Femur (tissue), 1 donor: ENCODE data around the gene PSMA5.
"Not testable (repeated sequence)": the region's sequence is repeated elsewhere in the genome, so short reads cannot be mapped to it uniquely, and the experiment has no call there.

Experiments used
- DNase-seq: peaks from one replicate; pipeline ENCODE4 v3.0.0-alpha.2; 2017

Gene PSMA5

DNA sequence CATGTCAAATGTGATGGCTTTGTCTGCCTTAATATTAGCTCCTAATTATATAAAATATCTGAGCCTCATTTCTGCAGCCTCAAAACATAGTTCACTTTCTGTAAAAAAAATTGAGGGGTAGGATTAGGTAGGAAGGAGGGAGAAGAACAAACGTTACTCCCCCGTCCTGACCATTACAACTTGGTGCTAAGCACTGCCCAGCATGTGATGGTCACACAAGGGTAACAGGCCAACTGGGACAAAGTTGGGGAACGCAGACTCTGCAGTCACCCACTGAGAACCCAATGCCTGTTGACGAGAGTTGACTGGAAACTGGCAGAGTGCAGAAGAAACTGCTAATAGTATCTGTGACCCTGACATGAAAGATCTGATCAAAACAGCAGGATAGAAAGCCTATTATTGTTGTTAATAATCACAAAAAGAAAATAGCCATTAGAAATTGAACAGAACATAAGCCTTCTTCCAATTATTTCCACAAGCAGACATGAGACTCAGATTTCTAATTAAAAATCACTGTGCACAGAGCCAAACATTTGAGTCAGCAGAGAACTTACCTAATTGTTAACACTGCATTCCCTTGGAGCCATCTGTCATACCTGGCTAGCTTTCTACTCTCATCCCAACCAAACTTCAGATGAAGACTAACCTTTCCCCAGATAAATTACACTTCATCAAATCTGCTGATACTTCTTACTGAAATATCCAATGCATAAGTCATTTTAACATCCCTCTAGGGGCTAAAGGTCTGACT, 34.0 kb downstream of the PSMA5 start:
- DNase-seq: no peak

DNA sequence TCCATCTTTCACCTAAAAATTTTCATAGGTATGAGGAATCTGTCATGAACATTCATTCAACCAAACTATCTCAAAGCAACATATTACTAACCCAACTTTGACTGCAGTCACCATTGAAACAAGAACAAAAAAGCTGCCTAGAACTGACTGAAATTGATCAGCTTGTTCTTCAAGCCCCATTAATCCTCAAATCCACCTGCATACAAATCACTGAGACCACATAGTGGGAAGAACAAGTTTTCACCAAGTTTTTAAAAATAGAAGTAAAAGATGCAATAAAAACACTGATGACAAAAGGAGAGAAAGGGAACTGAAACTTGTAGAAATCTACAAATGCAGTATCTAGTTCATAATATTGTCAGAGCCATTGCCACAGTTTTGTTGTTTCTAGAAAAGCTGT, 34.6 kb downstream of the PSMA5 start:
- no peak for DNase-seq

DNA sequence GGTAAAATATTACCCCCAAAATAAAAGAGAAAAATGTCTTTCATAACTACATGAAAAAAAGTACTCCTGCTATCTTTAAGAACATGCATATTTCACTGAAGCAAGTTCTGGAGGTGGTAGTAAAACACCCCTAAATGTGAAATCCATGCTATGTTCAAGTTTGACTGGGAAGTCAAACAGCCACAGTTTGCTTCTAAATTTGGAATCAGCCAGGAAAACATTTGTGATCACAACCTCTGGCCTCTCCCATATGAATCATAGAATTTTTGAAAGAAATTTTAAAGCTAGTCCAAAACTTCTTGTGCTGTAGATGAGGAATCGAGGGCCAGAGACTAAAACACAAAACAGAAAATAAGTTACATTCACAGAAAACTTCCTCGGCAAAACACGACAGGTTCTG, 35.1 kb downstream of the PSMA5 start:
- no peak for DNase-seq

DNA sequence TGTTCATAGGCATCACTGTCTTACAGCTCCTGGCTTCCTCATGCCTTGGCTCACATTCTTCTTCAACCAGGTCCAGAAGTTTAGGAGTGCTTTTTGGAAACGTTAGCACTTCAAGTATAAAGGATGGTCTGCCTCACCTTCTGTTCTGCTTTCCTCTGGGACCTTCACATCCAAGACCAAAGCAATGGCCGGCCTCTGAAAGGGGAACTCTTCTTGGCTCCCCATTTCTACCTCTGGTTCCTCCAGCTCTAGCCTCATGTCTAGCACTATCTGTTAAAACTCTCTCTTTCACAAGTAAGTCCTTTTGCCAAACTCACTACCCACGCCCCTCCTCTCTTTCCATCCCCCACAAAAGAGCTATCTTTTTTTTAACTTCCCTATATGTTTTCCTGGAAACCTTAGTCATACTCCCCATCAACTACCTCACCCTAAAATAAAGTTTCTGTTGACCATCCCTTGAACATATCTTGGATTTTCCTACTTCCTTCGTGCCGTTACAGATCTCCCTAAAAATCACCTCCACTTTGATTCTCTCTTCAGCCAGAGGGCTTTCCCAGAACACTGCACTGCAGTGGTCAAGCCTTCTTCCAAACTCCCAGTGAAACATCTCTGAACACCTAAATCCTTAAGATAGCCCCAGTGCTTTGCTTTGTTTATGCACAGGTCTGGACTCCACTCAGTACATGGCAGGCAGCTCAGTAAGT, 36.5 kb downstream of the PSMA5 start:
- DNase-seq: no peak

DNA sequence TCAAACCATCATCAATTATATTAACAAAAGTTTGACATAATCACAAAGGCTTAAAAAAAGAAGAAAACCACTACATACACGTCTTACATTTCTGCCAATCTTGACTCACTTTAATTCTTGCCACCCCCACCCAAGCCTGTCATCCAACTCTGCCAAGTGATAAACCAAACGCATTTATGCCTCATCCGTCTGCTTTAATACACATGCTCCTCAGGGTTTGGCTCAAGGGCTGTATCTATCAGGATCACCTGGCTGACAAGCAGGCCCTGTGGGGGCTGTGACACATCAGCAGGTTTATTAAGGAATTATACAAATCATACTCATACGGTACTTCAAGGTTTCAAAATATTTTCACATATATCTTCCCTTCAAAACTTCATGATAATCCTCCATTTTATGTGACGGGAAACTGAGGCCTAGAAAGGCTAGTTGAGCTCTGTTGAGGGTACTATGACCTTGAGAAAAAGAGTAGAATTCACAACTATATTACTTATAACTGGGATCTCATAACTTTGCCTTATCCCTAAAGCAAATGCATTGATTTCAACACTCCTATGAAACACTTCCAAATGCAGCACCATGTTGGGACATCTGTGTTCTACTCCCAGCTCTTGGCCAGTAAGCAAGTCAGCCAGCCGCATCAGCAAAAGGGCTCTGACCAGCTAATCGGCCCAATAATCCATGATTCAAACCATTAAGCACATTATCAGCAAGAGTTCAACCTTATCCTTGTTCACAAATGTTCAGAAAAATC, 37.2 kb downstream of the PSMA5 start:
- DNase-seq: no peak

DNA sequence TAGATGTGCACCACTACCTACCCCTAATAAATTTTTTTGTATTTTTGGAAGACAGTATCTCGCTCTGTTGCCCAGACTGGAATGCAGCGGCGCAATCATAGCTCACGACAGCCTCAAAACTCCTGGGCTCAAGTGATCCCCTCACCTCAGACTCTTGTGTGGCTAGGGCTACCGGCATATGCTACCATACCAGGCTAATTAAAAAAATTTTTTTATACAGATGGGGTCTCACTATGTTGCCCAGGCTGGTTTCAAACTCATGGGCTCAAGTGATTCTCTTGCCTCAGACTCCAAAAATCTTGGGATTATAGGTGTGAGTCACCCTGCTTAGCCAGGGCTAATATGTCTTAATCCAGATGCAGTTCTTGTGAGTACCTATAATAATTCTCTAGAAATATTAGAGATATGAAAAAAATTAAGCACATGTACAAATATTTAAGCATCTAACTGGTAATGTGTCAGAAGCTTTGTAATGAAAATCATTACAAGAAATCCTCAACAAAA, 38.0 kb downstream of the PSMA5 start:
- DNase-seq: no peak

DNA sequence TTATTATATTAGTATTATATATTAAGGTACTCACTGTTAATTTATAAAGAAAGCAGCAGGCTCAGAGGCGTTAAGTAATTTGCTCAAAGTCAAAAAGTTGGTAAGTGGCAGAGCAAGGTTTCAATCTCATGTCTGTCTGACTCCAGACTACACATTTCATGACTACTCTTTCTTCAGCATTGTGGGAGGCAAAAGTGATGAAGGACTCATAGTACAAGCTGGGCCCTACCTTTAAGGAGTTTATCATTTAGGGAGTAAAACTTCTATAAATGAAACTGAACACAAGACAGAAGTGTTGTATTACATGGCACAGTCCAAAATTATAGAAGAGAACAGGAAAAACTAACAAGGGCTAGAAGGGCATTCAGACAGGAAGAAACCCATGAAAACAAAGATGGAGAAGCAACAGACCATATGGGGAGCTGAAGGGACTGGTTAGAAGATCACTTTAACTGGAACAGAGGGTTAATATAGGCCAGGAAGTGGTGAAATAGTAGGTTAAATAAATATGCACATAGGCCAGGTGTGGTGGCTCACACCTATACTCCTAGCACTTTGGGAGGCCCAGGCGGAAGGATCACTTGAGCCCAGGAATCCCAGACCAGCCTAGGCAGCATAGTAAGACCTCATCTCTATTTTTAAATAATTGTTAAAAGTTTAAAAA, 40.1 kb downstream of the PSMA5 start:
- DNase-seq: no peak

DNA sequence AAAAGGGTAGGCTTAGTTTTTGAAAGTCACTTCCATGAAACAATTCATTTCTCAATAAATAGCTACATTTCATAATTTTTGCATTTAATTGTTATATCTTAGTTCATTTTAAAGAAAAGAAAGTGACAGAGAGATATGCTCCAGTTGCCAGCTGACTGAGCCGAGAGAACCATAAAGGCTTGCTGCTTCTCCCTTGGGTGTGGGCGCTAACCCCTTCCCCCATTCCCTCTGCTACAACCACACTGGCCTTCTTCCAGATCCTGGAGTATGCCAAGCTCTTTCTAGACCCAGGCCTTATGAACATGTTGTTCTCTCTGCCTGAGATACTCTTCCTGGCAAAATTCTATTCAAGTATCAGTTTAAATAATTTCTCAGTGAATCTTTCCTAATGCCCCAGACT, 40.8 kb downstream of the PSMA5 start:
- DNase-seq: no peak

DNA sequence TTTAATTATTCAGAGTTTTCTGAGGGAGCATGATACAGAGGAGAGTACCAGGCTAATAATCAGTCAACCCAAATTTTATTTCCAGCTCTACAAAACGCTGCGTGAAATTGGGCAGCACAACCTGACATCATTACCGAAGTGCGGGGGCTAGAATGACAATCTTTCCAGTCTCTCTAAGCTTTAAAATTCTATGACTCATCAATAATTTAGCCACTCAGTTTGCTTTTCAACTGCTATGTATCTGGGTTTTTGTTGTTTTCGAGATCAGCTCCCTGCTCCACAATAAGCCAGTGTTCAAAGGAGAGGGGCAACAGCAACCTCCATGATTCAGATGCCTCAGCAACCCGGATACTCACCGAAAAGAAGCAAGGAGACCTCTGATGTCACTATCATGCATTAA, 42.4 kb downstream of the PSMA5 start:
- no peak for DNase-seq

DNA sequence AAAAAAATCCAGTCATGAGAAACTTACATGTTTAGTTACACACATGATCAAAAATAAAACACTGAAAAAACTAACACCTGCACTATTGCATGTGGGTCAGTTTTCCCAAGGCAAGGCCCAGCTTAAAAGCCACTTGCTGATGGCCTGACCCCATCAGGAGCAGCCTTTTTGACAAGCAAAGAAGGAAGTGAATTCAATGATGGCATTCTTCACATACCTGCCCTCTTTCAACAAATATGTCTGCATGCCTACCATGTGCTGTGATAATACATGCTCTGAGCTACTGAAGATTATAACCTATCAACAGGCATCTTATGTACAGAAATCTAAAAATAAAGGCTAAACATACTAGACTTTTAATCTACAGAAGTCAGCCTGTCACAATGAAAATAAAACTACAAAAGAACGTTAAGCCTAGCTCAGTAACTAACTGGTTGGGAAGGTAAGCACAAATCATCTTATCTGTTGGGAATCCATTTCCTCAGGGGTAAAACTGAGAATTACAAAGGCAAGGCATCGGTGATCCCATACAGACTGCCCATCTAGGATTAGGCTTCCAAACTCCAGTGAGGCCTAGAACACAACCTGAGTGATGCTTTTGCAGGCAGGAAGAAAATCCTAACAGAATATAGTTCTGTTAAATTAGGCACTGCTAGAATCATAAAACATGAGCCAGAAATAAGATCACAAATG, 43.0 kb downstream of the PSMA5 start:
- DNase-seq: no peak

DNA sequence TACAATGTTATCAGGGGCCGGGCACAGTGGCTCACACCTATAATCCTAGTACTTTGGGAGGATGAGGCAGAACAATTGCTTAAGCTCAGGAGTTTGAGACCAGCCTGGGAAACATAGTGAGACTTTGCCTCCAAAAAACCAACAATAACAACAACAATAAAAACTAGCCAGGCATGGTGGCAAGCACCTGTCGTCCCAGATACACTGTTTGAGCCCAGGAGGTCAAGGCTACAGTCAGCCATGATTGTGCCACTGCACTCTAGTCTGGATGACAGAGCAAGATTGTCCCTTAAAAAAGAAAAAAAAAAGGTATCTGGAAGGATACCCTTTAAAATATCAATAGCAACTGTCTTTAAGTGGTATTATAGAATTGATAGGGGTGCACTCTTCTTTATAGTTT, 44.7 kb downstream of the PSMA5 start:
- no peak for DNase-seq

DNA sequence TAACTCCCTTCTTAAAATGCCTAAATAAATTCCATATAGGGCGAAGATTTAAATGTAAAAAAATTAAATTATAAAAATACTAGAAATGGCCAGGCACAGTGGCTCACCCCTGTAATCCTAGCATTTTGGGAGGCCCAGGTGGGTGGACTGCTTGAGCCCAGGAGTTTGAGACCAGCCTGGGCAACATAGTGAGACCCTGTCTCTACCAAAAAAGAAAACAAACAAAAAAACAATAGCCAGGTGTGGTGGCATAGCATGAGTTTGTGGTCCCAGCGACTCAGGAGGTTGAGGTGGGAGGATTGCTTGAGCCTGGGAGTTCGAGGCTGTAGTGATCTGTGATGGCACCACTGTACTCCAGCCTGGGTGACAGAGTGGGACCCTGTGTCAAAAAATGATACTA, 46.3 kb downstream of the PSMA5 start:
- no peak for DNase-seq

DNA sequence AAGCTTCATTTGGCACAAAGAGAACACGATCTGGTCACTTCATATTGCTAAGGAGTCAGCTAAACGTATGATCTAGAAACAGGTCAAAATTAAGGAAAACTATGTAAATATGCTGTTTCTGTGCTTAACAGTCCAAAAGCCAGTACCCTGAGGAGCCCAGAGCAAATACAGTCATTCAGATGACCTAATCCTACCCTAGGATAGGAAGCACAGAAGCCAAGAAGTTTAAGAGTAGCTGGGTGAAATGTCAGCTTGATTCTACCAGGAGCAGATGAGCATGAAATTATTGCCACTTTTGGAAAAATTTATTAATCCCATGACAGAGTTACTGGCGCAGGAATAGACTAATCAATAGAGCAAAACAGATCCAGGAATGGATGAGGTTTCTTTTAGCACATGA, 46.8 kb downstream of the PSMA5 start:
- no peak for DNase-seq

DNA sequence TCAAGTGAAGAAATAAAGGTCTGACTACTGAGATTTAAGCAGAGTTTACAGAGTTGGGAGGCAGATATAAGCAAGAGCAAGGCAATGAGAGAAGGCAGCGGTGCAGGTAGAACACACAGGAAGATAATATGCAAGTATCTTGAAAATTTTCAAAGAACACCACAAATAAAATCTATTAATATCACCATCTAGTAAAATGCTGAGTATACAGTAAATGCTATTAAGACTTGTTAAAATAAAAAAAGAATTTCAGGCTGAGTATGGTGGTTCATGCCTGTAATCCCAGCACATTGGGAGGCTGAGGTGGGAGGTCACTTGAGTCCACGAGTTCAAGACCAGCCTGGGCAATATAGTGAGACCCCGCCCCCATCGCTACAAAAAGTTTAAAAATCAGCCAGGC, 48.5 kb downstream of the PSMA5 start:
- DNase-seq: no peak

DNA sequence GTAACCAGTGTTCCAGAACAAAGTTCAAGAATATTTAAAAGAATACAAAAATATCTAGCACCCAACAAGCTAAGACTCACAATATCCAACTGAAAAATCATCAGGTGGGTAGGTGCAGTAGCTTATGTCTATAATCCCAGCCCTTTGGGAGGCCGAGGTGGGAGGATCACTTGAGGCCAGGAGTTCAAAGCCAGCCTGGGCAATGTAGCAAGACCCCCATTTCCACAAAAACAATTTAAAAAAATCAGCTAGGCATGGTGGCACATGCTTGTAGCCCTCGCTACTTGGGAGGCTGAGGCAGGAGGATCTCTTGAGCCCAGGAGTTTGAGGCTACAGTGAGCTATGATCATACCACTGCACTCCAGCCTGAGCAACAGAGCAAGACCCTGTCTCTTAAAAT, 52.6 kb downstream of the PSMA5 start:
- DNase-seq: not testable (repeated sequence)

DNA sequence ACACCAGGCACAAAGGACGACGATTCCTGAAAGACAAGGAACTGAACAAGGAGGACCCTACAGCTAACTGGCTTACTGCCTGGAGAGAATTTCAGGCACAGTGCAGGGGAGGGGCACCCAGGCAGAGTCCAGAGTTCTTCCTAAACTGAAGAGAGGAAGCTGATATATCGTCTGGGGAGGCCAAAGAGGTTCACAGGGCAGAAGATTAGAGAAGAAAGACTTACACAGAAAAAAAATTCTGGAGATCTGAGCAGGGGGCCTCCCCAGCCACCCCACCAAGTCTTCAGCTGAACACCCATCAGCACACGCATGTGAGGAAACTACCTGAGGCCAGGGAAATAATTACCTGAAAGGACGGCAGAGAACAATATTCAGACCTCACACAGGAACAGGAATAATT, 53.1 kb downstream of the PSMA5 start:
- no peak for DNase-seq

DNA sequence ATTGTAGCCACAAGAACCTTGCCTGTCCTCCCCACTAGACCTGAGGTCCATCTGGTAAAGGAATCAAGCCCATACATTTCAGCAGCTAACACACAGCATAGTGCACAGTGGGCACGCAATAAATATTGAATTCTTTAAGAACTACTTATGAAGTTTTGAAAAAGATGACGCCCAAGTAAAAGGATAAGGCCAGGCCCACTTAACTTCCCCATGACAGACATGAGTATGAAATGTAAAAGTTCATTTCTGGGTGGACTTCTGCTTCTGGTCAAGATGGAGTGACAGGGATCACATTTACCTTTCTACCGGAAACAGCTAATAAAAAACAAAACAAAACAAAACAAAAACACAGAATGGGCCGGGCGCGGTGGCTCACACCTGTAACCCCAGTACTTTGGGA, 54.0 kb downstream of the PSMA5 start:
- no peak for DNase-seq

DNA sequence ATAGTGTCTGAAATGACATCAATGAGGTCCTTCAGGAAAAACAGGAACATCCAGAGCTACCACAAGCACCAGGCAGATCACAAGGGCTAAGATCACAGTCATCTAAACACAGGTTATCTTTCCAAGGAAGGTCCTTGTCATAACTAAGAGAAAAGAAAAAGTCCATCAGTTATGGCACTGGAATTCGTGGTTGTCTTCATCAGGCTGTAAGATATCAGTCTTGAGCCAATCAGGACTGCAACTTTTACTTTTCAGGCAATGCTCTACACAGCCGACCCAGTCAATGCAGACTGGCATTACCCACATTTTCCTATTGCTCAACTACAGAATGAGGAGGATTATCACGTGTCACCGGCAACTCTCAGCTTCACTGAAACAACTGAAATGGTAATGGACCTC, 54.9 kb downstream of the PSMA5 start:
- no peak for DNase-seq

DNA sequence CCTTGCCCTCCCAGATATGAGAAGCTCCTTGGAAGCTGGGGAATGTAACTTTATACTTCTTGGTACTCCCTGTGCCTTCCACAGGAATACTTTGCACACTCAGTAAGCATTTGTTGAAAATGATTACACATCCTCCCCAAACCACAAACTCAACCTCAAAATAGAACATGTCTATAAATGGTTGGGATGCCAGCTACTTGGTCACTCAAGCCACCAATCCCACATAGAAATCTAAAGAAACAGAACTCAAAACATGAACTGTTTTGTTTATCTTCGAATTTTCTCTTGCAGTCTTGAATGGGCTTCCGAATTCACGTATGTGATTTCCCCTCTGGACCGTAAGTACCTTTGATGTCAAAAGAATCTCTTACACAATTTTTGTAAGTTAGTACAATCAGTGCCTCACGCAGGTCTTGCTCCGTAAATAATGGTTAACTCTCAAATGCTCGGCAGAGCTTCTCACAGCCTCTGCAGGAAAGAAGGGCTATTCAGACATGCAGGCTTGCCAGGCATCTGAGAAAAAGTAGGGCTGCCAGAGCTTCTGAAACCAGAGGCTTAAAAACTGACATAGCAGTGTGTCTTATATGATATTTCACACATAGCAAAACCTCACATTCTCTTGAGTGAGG, 55.4 kb downstream of the PSMA5 start:
- DNase-seq: no peak

DNA sequence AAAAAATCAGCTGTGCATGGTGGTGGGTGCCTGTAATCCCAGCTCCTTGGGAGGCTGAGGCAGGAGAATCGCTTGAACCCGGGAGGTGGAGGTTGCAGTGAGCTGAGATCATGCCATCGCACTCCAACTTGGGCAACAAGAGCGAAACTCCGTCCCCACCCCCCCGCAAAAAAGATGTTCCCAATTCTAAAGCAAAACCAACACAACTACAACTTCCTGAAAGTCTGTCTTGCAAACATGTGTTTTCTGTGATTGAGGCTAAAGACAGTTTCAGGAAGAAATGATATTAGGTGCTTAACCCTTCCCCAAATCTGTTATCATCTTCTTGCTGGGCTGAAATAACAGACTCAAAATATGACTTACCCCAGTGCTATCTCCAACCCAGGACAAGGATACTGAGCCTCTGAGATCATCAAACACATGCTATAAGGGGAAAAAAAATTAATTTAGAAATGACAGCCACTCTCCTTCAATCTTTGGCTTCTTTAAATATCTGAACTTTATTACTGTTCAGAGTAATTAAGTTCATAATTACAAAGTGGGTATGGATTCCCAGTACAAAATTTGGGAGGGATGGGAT, 57.0 kb downstream of the PSMA5 start:
- DNase-seq: no peak

DNA sequence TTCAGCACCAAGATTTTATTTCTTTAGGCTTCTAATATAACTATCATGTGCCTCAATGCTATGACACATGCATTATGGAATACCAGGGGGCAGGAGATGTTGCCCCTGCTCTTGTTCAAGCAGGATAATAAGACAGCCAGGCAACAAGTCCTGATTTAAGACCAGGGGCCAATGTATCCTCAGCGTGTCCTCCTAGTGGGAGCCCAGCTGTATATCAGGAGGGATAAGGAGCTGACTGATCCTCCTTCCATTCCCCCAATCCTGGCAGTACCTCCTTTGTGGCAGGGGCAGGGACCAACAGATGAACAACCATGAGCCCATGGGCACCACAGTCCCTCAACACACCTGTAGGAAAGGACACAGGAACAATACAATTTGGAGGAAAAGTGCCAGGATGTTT, 57.8 kb downstream of the PSMA5 start:
- no peak for DNase-seq

DNA sequence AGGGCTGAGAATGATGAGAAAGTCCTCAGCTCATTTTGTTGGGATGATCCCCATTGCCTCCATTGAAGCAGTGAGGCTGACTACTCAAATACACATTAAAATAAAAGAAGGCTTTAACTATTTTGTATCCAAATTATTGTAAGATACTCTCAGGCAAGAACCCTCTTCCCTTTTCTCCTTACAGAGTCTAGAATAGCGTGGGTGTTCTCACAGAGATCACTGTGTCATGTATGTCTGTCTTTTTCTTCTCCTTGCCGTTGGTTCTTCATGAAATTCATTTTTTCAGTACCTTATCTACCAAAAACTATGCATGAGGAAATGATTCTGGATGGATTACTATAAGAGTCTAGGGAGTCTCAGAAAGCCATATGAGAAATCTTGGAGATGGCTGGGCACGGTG, 58.6 kb downstream of the PSMA5 start:
- DNase-seq: no peak
